Prostate gland (tissue), 2 donors: ENCODE results near the gene NCAN.

ENCODE experiments used
- POLR2A ChIP-seq: fragments of 450-650 bp; IDR thresholded peaks from one replicate; pipeline ENCODE4 v1.6.1; 2016; ENCODE audit warnings: antibody characterized with exemption, mild to moderate bottlenecking
- TF ChIP-seq, protein P1 (sequence below), 4 experiments: fragments of 200-600 bp in 2 of 4; fragments of 450-650 bp in 2 of 4; sonication (generic) in 2 of 4; IDR thresholded peaks; 1 replicate in 3 of 4; 2 replicates in 1 of 4; pipeline ENCODE4 v1.5.1; 2016 to 2019; ENCODE audit warnings: antibody characterized with exemption in 4 of 4, mild to moderate bottlenecking in 2 of 4, moderate library complexity in 2 of 4

DNA sequence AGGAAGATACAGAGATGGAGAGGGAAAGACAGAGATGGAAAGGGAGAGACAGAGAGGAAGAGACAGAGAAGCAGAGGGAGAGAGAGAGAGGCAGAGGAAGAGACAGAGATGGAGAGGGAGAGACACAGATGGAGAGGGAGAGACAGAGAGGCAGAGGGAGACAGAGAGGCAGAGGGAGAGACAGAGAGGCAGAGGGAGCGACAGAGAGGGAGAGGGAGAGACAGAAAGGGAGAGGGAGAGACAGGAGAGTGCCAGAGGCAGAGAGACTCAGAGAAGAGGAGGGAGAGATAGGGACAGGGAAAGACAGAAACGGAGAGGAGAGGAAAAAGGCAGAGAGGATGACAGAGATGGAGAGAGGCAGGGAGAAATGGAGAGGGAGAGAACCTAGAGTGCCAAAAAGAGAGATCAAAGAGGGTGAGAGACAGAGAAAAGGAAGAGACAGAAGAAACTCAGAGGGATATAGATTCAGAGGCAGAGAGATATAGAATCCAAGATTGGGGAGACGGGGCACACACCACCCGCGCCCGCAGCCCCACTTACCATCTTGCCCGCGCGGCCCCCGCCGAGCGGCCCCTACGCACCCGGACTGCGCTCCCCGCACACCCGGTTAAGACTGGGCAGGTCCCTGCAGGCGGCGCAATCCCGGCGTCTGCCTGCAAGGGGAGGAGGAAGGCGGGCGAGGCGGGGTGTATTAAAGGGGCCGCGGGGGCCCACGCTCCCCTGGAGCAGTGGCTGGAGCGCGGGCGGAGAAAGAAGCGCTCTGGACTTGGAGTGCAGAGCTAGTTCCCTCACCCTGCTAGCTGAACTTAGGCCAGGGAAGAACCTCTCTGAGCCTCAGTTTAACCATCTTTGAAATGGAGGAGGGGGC lies 50.7 kb downstream of the NCAN start:
- TF ChIP-seq, protein P1, sequence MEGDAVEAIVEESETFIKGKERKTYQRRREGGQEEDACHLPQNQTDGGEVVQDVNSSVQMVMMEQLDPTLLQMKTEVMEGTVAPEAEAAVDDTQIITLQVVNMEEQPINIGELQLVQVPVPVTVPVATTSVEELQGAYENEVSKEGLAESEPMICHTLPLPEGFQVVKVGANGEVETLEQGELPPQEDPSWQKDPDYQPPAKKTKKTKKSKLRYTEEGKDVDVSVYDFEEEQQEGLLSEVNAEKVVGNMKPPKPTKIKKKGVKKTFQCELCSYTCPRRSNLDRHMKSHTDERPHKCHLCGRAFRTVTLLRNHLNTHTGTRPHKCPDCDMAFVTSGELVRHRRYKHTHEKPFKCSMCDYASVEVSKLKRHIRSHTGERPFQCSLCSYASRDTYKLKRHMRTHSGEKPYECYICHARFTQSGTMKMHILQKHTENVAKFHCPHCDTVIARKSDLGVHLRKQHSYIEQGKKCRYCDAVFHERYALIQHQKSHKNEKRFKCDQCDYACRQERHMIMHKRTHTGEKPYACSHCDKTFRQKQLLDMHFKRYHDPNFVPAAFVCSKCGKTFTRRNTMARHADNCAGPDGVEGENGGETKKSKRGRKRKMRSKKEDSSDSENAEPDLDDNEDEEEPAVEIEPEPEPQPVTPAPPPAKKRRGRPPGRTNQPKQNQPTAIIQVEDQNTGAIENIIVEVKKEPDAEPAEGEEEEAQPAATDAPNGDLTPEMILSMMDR (IDR thresholded peaks at IDR 0.05) = no peak
- TF ChIP-seq POLR2A = no peak
